Measurements from ENCODE around the gene OTOF. TPM values are rescaled to one million over a fixed set of nuclear protein-coding genes. Genes with fewer than 3 reads are reported as not detected.

Gene OTOF
- total RNA-seq, 1 experiment from 2014 or later = 0.10 TPM

DNA sequence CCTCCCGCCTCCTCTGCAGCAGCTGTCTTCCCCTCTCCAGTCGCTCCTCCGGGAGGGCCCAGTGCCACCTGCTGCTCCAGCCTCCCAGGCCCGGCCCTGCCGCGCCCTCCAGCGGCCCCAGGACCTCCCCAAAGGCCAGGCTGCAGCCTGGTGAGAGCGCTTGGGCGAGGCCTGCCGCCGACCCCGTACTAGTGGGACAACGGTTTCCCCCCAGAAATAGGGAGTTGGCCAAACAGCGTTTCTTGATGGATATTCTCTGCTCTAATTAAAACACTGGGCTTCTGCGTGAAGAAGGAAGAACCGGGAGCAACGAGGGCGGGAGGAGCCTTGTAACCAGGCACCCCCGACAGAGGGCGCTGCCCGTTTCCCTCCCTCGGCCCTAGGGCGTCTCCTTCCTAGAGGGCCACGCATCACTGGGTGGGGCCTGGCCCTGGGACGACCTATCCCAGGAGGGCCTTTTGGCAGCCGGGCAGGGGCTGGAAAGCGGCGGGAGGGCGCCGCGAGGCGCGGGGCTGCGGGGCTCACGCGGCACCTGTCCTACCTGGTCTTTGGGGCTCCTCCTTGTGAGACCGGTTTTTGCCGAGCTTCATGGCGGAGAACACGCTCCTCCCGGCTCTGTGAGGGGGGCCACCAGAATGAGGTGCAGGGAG lies 25.4 kb upstream of the OTOF start:
- Histone ChIP-seq H3K9me2 (ENCODE audit: insufficient read depth) (no peaks in the 10 kb centered on the region), H3K27me3 (ENCODE audit: insufficient read depth, low read length) (no peaks in the 10 kb centered on the region; the same call in 1 of the 2 replicates), H4K20me1 (ENCODE audit: insufficient read depth) (no peaks in the 10 kb centered on the region), H3K79me2 (ENCODE audit: insufficient read depth, low read length) (no peaks in the 10 kb centered on the region), H3K4me2 (ENCODE audit: low read length) (peak overlapping the region; percentile 87), H3K4me1 (ENCODE audit: control insufficient read depth in 1 of 2, insufficient read depth in 2 of 2, low read length in 2 of 2) (peaks cover 3 to 15% of the 10 kb centered on the region in 2 experiments; a peak in 3 of 4 replicates), H3K9me3 (ENCODE audit: control insufficient read depth in 1 of 2, insufficient read depth in 1 of 2, low read depth in 1 of 2, low read length in 2 of 2) (no peaks in the 10 kb centered on the region), H2AFZ (ENCODE audit: low read depth, low read length, poor library complexity, severe bottlenecking) (peak overlapping the region; percentile 53), H3K27ac (ENCODE audit: low read depth, low read length) (peak overlapping the region; percentile 7; the same call in 1 of the 2 replicates), H3K36me3 (ENCODE audit: control insufficient read depth in 1 of 2, insufficient read depth in 2 of 2, low read length in 2 of 2) (no peaks in the 10 kb centered on the region), H3K4me3 (replicated peaks in 1 of 2; ENCODE audit: low read depth in 1 of 2, low read length in 2 of 2) (peak overlapping the region; percentile 41 to 60), H3K9ac (ENCODE audit: low read length) (peak overlapping the region; percentile 61)
- ChIA-PET CTCF (interaction anchor here (0.6 to 3.2 kb wide), 6 partner anchors 12 to 250 kb away, joined by 3 to 14 read pairs (median 4); no protein-coding TSS in a partner anchor), RAD21 (ENCODE audit: low non-redundant PET in 1 of 2, low total read pairs in 2 of 2, uncharacterized antibody in 2 of 2, unreplicated experiment in 2 of 2) (no interaction called here), POLR2A (no interaction called here)
- DNase-seq (ENCODE audit: low read depth, low spot score) (peak; percentile 73), ATAC-seq (peak; percentile 99)
- BruUV-seq (replicated peaks) = no TSS peak
- peak; percentile 68 for TF ChIP-seq RAD21 (IDR thresholded peaks at IDR 0.05; ENCODE audit: low read depth)
- no peak for TF ChIP-seq SP1 (IDR thresholded peaks at IDR 0.05; ENCODE audit: low read depth)
- TF ChIP-seq POLR2AphosphoS5 (IDR thresholded peaks at IDR 0.05; ENCODE audit: low read depth, low read length) = peak; percentile 90
- TF ChIP-seq, protein P1, sequence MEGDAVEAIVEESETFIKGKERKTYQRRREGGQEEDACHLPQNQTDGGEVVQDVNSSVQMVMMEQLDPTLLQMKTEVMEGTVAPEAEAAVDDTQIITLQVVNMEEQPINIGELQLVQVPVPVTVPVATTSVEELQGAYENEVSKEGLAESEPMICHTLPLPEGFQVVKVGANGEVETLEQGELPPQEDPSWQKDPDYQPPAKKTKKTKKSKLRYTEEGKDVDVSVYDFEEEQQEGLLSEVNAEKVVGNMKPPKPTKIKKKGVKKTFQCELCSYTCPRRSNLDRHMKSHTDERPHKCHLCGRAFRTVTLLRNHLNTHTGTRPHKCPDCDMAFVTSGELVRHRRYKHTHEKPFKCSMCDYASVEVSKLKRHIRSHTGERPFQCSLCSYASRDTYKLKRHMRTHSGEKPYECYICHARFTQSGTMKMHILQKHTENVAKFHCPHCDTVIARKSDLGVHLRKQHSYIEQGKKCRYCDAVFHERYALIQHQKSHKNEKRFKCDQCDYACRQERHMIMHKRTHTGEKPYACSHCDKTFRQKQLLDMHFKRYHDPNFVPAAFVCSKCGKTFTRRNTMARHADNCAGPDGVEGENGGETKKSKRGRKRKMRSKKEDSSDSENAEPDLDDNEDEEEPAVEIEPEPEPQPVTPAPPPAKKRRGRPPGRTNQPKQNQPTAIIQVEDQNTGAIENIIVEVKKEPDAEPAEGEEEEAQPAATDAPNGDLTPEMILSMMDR (IDR thresholded peaks at IDR 0.05 in 2 of 3, conservative IDR thresholded peaks at IDR 0.05 in 1 of 3; ENCODE audit: borderline replicate concordance in 1 of 3, insufficient read depth in 1 of 3, low read depth in 2 of 3, low read length in 2 of 3) = peak; percentile 95 to 99 (median 98)
- peak; percentile 66 for TF ChIP-seq ZFX (IDR thresholded peaks at IDR 0.05)
- TF ChIP-seq, protein P2, sequence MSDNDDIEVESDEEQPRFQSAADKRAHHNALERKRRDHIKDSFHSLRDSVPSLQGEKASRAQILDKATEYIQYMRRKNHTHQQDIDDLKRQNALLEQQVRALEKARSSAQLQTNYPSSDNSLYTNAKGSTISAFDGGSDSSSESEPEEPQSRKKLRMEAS (IDR thresholded peaks at IDR 0.05) = peak; percentile 61; the same call in 1 of the 2 replicates
- no peak for TF ChIP-seq TCF7L2 (IDR thresholded peaks at IDR 0.05; ENCODE audit: borderline replicate concordance, extremely low read depth, insufficient read depth, insufficient read length)
- intact Hi-C loops (cut with micrococcal nuclease) = loop anchor here (1.0 kb wide), 2 partner anchors 74 to 242 kb away; no protein-coding TSS in a partner anchor

All from HCT116 (cell line).